Small intestine (tissue), 7 donors: ENCODE measurements around the gene KCNG2. TPM values are rescaled to one million over a fixed set of nuclear protein-coding genes. Genes with fewer than 3 reads are reported as not detected.
A peak's percentile ranks its signal among the peaks of the same experiment; 100 is the strongest.

Experiments used
- DNase-seq, 2 donors: peaks; one replicate each; pipeline versions ENCODE4 v3.0.0 to v3.0.0-alpha.2; 2013
- FAIRE-seq: peaks from 2 replicates; lab custom pipeline; 2012; peaks lifted over from hg19 to GRCh38; lab: Jason Lieb, UNC
- H3K27ac ChIP-seq, 3 donors: one replicate each; pipeline ENCODE4 v1.5.1; 2013; ENCODE audit warnings: low read length in 2 of 3, mild to moderate bottlenecking in 2 of 3, control low read depth in 1 of 3, inconsistent platforms in 1 of 3, low read depth in 1 of 3, moderate library complexity in 1 of 3
- H3K27me3 ChIP-seq, 3 donors: one replicate each; pipeline ENCODE4 v1.6.1; 2013; ENCODE audit warnings: low read length in 3 of 3, inconsistent platforms in 1 of 3; ENCODE audit not compliant: control insufficient read depth in 3 of 3, insufficient read depth in 3 of 3
- H3K36me3 ChIP-seq, 3 donors: one replicate each; pipeline ENCODE4 v1.6.1; 2013; ENCODE audit warnings: low read length in 3 of 3, inconsistent platforms in 1 of 3, low read depth in 1 of 3, mild to moderate bottlenecking in 1 of 3, moderate library complexity in 1 of 3; ENCODE audit not compliant: control insufficient read depth in 3 of 3, insufficient read depth in 2 of 3
- H3K4me1 ChIP-seq, 3 donors: one replicate each; pipeline ENCODE4 v1.6.1; 2013; ENCODE audit warnings: low read length in 2 of 3, inconsistent platforms in 1 of 3, low read depth in 1 of 3, mild to moderate bottlenecking in 1 of 3, moderate library complexity in 1 of 3; ENCODE audit not compliant: control insufficient read depth in 3 of 3, insufficient read depth in 2 of 3
- H3K4me3 ChIP-seq, 3 donors: one replicate each; pipeline ENCODE4 v1.5.1; 2013; ENCODE audit warnings: low read length in 3 of 3, control low read depth in 1 of 3, inconsistent platforms in 1 of 3, low read depth in 1 of 3, mild to moderate bottlenecking in 1 of 3, moderate library complexity in 1 of 3
- H3K9me3 ChIP-seq, 2 donors: one replicate each; pipeline ENCODE4 v1.6.1; 2013; ENCODE audit warnings: low read depth in 1 of 2, low read length in 1 of 2; ENCODE audit not compliant: control insufficient read depth in 2 of 2, insufficient read depth in 1 of 2
- WGBS, 3 donors: extraction: QIAGEN DNeasy Blood & Tissue Kit; methylation state at CpG; one replicate each; pipeline ENCODE4 v1.1.7; 2013; 5-methylcytosine and 5-hydroxymethylcytosine counted together
- polyA plus RNA-seq, 4 donors: library from polyadenylated mRNA; stranded (reverse) in 3 of 4; unstranded in 1 of 4; fragments of 200-250 nt in 3 of 4; fragments of 120-200 nt in 1 of 4; gene quantifications; one replicate each; pipeline versions ENCODE4 v1.2.1 to v1.2.3, GENCODE V29; 2013
- donor health status: healthy with polysubstance abuse.
- donor health status: control.
- donor health status: control.
- donor health status: Bipolar disorder and iron deficiency.
- donor health status: healthy.

KCNG2 gene
- polyA plus RNA-seq, 4 donors, result 0.10 to 0.30 TPM; not detected in 2

DNA sequence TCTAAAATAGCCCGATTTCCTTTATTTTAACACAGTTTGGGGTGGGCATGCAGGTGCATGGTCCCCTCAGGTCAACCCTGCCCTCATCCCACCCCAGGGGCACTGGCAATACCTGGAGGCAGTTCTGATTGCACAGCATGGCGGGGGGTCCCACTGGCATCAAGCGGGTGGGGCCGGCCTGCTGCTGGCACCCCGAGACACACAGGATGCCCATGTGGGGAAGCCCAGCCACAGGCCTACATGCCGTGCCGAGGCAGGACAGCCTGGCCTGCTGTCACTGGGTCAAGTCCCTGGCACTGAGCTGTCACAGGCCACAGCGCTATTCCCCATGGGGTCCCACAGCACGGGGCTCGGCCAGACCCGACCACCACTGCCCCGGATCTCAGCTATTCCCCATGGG, 11.9 kb upstream of the KCNG2 start:
- Histone ChIP-seq H3K36me3 (no peaks in the 10 kb centered on the region), H3K9me3 (no peaks in the 10 kb centered on the region), H3K4me1 (no peaks in the 10 kb centered on the region), H3K27ac (no peak overlapping the region), H3K27me3 (peaks cover 0 to 43% (median 17%) of the 10 kb centered on the region in 3 donors), H3K4me3 (no peak overlapping the region)
- FAIRE-seq (no peak), DNase-seq (no peak)
- WGBS, 3 donors, result 81 to 83% (median 82%) methylated on average over 7 to 12 of the region's 12 CpGs

DNA sequence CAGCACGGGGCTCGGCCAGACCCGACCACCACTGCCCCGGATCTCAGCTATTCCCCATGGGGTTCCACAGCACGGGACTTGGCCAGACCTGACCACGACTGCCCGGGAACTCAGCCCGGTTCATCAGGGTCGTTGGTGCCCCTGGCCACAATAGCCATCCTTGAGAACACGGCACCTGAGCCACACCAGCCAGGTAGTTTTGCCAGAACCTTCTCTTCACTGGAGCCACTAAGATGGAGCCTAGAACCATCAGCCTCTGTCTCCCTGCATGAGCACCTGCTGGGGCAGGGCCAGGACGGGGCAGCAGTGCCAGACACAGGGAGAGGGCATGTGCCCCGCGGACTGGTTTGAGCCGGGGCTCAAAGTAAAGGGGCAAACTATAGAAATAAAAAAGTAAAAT, 11.4 kb upstream of the KCNG2 start:
- 76 to 82% (median 80%) methylated on average over 11 to 14 of the region's 14 CpGs for WGBS, 3 donors

DNA sequence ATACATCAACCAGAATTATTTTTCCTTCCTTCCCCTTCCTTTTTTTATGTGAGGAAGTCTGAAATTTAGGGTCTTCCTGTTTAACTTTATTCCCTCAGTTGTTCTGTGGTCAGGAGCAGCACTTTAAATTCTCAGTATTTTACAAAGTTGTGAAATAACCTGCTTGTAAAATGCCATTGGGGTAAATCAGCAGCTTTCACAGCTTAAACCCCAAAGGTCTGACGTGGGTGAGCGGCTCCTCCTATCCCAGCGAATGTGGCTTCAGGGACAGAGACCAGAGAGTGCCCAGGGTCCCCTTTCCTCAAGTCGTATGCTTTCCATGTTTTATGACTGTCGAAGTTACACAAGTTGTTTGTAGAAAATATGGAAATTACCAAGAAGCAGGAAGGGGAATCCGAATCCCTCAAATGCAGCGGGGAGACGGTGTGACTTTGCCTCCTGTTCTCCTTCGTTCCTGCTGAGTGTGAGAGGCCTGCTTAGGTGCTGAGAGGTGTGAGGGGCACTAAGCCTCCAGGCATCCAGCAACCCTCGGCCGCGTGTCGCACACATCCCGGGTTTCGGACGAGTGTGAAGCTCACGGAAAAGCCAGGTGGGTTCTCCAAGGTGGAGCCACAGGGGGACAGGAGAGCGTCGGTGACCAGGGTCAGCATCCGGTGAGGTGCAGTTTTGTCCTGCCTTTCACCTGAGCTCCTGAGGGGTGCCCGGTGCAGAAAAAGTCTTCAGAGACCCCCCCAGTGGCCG, 10.8 kb upstream of the KCNG2 start:
- no peak for FAIRE-seq
- H3K36me3 ChIP-seq, result no peaks in the 10 kb centered on the region
- peaks cover 0 to 47% (median 17%) of the 10 kb centered on the region in 3 donors for H3K27me3 ChIP-seq
- DNase-seq, result no peak
- WGBS, 3 donors, result 82 to 86% (median 84%) methylated on average over 22 of the region's 22 CpGs
- H3K4me1 ChIP-seq, result no peaks in the 10 kb centered on the region
- no peak overlapping the region for H3K27ac ChIP-seq
- no peaks in the 10 kb centered on the region for H3K9me3 ChIP-seq
- H3K4me3 ChIP-seq, result no peak overlapping the region

More for the DNA sequence above, 11.4 kb upstream of the KCNG2 start:
- no peaks in the 10 kb centered on the region for H3K9me3 ChIP-seq
- DNase-seq (no peak), FAIRE-seq (no peak)
- H3K27ac ChIP-seq, result no peak overlapping the region
- peaks cover 0 to 46% (median 17%) of the 10 kb centered on the region in 3 donors for H3K27me3 ChIP-seq
- H3K36me3 ChIP-seq, result no peaks in the 10 kb centered on the region
- no peaks in the 10 kb centered on the region for H3K4me1 ChIP-seq
- no peak overlapping the region for H3K4me3 ChIP-seq

DNA sequence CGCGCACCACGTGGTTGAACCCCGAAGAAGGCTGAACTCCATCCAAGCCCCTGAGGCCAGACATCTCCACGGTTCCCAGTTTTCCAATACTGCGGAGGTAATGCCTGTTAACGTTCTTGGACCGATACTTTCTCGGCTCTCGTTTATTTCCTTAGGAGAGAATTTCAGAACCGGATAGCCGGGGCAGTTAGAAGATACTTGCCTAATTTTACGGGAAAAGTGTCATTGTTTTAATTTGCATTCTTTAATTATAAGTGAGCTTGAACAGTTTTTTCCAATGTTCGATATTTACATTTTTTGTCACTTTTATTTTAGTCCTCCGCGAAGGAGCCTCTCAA, 10.2 kb upstream of the KCNG2 start:
- H3K9me3 ChIP-seq, result no peaks in the 10 kb centered on the region
- H3K27me3 ChIP-seq, result peaks cover 0 to 52% (median 17%) of the 10 kb centered on the region in 3 donors
- H3K4me1 ChIP-seq, result no peaks in the 10 kb centered on the region
- no peaks in the 10 kb centered on the region for H3K36me3 ChIP-seq
- WGBS, 3 donors, result 85 to 88% (median 86%) methylated on average over 16 of the region's 16 CpGs
- no peak for DNase-seq
- FAIRE-seq, result no peak
- no peak overlapping the region for H3K27ac ChIP-seq
- no peak overlapping the region for H3K4me3 ChIP-seq

DNA sequence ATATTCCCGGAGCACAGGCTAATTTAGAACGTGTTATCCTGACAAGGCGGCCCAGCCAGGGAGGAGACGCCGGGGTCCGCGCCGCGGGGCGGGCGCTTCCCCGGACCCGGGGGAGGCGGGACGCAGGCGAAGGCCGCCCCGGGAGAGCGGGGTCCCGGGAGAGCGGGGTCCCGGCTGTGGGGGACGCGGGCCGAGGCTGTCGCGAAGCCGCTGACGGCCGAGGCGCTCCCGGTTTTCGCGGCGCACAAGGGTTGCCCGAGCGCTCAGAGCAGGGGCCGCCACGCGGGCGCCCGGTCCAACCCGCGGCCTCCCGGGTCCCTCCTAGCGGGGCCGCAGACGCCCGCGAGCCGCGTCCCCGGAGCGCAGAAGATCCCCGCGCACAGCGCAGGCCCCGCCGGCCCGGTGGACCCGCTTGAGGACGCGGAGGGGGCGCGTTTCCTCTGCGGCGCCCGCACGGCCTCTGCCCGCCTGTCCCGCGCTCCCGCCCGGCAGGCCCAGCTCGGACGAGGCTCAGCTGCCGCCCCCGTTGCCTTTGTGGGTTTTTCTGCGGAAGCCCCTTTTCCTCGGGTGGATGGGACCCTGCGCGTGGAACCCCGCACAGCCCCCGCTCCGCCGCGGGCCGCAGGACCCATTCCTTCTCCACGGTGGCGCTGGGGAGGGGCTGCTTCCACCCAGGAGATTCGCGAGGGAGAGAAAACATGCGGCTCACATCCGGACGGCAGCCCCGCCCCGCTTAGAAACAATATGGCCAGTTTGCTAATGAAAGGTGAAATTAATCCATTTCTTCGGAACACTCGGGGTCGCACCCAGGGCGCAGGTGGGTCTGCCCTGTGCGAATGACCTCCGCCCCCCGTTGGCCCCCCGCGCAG, 9.6 kb upstream of the KCNG2 start:
- H3K36me3 ChIP-seq, result no peaks in the 10 kb centered on the region
- peaks cover 0 to 52% (median 17%) of the 10 kb centered on the region in 3 donors for H3K27me3 ChIP-seq
- H3K9me3 ChIP-seq, result no peaks in the 10 kb centered on the region
- no peak for FAIRE-seq
- 6 to 23% (median 20%) methylated on average over 51 to 106 of the region's 106 CpGs for WGBS, 3 donors
- H3K4me1 ChIP-seq, result no peaks in the 10 kb centered on the region
- no peak overlapping the region for H3K27ac ChIP-seq
- peak in 1 of 2 donors; percentile 18 for DNase-seq
- H3K4me3 ChIP-seq, result no peak overlapping the region

DNA sequence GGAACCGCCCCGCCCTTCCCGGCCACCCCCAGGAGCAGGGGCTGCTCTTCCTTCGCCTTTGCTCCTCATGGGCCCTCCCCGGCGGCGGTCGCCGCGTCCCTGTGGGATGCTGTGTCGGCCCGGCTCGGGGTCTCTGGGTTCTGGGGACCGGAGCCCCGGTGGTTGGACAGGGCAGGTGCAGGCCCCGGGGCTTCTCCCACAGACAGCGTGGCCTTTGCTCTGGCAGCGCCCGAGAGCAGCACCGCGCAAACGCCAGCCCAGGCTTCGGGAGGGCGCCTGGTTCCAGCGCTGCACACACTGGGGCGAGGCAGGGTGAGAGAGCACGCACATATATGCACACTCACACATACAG, 9.0 kb upstream of the KCNG2 start:
- Histone ChIP-seq H3K27me3 (peaks cover 0 to 52% (median 17%) of the 10 kb centered on the region in 3 donors), H3K36me3 (no peaks in the 10 kb centered on the region), H3K4me1 (no peaks in the 10 kb centered on the region), H3K4me3 (no peak overlapping the region), H3K27ac (no peak overlapping the region), H3K9me3 (no peaks in the 10 kb centered on the region)
- 42 to 63% (median 50%) methylated on average over 25 to 27 of the region's 27 CpGs for WGBS, 3 donors
- DNase-seq (no peak), FAIRE-seq (no peak)

DNA sequence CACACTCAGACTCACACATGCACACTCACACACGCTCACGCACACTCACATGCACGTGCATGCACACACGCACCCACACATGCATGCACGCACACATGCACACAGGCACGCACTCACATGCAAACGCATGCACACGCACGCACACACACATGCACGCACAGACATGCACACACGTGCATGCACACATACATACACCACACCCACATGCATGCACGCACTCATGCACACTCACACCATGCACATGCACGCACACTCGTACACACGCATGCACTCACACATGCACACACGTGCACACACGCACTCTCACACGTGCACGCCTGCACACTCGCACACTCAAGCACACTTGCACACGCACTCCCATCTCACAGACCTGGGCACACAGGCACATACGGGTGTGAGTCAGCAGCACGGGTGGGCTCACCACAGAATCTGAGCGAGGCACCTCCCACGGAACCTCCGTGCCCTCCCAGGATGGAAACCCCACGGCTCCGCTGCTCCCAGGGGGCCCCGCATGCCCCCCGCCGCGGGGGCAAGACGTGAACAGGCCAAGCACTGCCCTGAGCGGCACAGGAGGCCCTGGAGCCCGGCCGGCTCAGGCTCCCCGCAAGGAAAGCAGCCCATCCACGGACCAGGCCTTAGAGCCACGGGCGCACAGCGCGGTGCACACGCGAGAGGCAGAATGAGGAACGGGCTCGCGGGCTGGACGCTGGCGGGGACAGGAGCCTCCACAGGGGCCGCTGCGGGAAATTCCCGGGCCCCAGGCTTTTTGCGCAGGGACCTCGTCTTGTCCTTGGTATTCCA, 8.4 kb upstream of the KCNG2 start:
- Histone ChIP-seq H3K27me3 (peaks cover 0 to 50% (median 17%) of the 10 kb centered on the region in 3 donors), H3K27ac (no peak overlapping the region), H3K4me1 (no peaks in the 10 kb centered on the region), H3K9me3 (no peaks in the 10 kb centered on the region), H3K4me3 (no peak overlapping the region), H3K36me3 (no peaks in the 10 kb centered on the region)
- WGBS, 3 donors, result 93 to 94% (median 94%) methylated on average over 54 of the region's 54 CpGs
- FAIRE-seq, result no peak
- DNase-seq, result no peak
